Neuronal stem cell (in vitro differentiated cells): Measurements from ENCODE around the gene TTC16.
A peak's percentile ranks its signal among the peaks of the same experiment; 100 is the strongest.

Source experiments
- DNase-seq: peaks from one replicate; pipeline ENCODE4 v3.0.0-alpha.2; 2013; ENCODE audit warnings: low spot score
- H2AFZ ChIP-seq: one replicate; pipeline ENCODE4 v1.6.1; 2013; ENCODE audit warnings: mild to moderate bottlenecking, low read length, inconsistent platforms
- H2AK5ac ChIP-seq: 2 replicates; pipeline ENCODE4 v1.6.1; 2013; ENCODE audit warnings: low read depth, mild to moderate bottlenecking, inconsistent platforms, low read length, moderate library complexity, mixed read lengths
- H2BK120ac ChIP-seq: 2 replicates; pipeline ENCODE4 v1.6.1; 2013; ENCODE audit warnings: low read depth, mild to moderate bottlenecking, inconsistent platforms, low read length, moderate library complexity, mixed read lengths
- H2BK12ac ChIP-seq: one replicate; pipeline ENCODE4 v1.6.1; 2013; ENCODE audit warnings: low read length, inconsistent platforms
- H2BK15ac ChIP-seq: 2 replicates; pipeline ENCODE4 v1.6.1; 2013; ENCODE audit warnings: mild to moderate bottlenecking, low read length, inconsistent platforms, mixed read lengths
- H2BK5ac ChIP-seq: one replicate; pipeline ENCODE4 v1.6.1; 2013; ENCODE audit warnings: inconsistent platforms, mild to moderate bottlenecking, low read length, moderate library complexity
- H3K14ac ChIP-seq: one replicate; pipeline ENCODE4 v1.6.1; 2013; ENCODE audit warnings: low read length, inconsistent platforms
- H3K18ac ChIP-seq: 2 replicates; pipeline ENCODE4 v1.6.1; 2013; ENCODE audit warnings: low read length, inconsistent platforms
- H3K23ac ChIP-seq: 2 replicates; pipeline ENCODE4 v1.6.1; 2013; ENCODE audit warnings: low read depth, mild to moderate bottlenecking, mixed read lengths, low read length, inconsistent platforms; ENCODE audit not compliant: poor library complexity
- H3K27ac ChIP-seq: replicated peaks from 3 replicates; pipeline ENCODE4 v1.5.1; 2013; ENCODE audit warnings: low read length, inconsistent platforms
- H3K27me3 ChIP-seq, 3 experiments: 2 replicates each; pipeline ENCODE4 v1.6.1; 2013; ENCODE audit warnings: low read length in 3 of 3, mild to moderate bottlenecking in 2 of 3, inconsistent platforms in 1 of 3, low read depth in 1 of 3, mixed read lengths in 1 of 3, moderate library complexity in 1 of 3; ENCODE audit not compliant: control insufficient read depth in 3 of 3, insufficient read depth in 3 of 3
- H3K36me3 ChIP-seq, 2 donors: replicated peaks in 1 of 2; 2 replicates each; pipeline ENCODE4 v1.6.1; 2013; ENCODE audit warnings: low read length in 2 of 2; ENCODE audit not compliant: control insufficient read depth in 2 of 2, insufficient read depth in 2 of 2
- H3K4ac ChIP-seq: 2 replicates; pipeline ENCODE4 v1.6.1; 2013; ENCODE audit warnings: inconsistent platforms, mild to moderate bottlenecking, low read length, moderate library complexity
- H3K4me1 ChIP-seq, 2 donors: 1 replicate in 1 of 2; 2 replicates in 1 of 2; pipeline ENCODE4 v1.6.1; 2013; ENCODE audit warnings: low read length in 2 of 2, low read depth in 1 of 2; ENCODE audit not compliant: control insufficient read depth in 2 of 2, insufficient read depth in 1 of 2
- H3K4me2 ChIP-seq: one replicate; pipeline ENCODE4 v1.6.1; 2013; ENCODE audit warnings: mild to moderate bottlenecking, low read length, inconsistent platforms; ENCODE audit not compliant: insufficient read depth, poor library complexity, severe bottlenecking
- H3K4me3 ChIP-seq, 2 donors: 2 replicates each; pipeline ENCODE4 v1.5.1; 2013; ENCODE audit warnings: low read length in 2 of 2, mild to moderate bottlenecking in 2 of 2, inconsistent platforms in 1 of 2, moderate library complexity in 1 of 2
- H3K79me1 ChIP-seq: one replicate; pipeline ENCODE4 v1.6.1; 2013; ENCODE audit warnings: low read depth, mild to moderate bottlenecking, inconsistent platforms, low read length, moderate library complexity
- H3K9ac ChIP-seq: one replicate; pipeline ENCODE4 v1.6.1; 2013; ENCODE audit warnings: mild to moderate bottlenecking, low read depth, low read length, inconsistent platforms; ENCODE audit not compliant: poor library complexity
- H3K9me3 ChIP-seq, 2 donors: replicated peaks in 1 of 2; 2 replicates each; pipeline versions ENCODE3 to v1.6.1; 2013; ENCODE audit warnings: low read length in 2 of 2, mild to moderate bottlenecking in 2 of 2, inconsistent platforms in 1 of 2, low read depth in 1 of 2, mixed read lengths in 1 of 2, moderate library complexity in 1 of 2; ENCODE audit not compliant: control insufficient read depth in 2 of 2, insufficient read depth in 1 of 2
- H4K8ac ChIP-seq: one replicate; pipeline ENCODE4 v1.6.1; 2013; ENCODE audit warnings: low read depth, mild to moderate bottlenecking, inconsistent platforms, low read length, moderate library complexity
- H4K91ac ChIP-seq: one replicate; pipeline ENCODE4 v1.6.1; 2013; ENCODE audit warnings: low read length, low read depth, mild to moderate bottlenecking, inconsistent platforms; ENCODE audit not compliant: poor library complexity
- WGBS, 2 donors: extraction: QIAGEN DNeasy Blood & Tissue Kit; methylation state at CpG; one replicate each; pipeline ENCODE4 v1.1.7; 2013; ENCODE audit warnings: missing lambda C conversion rate in 2 of 2, mixed read lengths in 1 of 2; ENCODE audit not compliant: insufficient read length in 2 of 2, insufficient replicate concordance in 1 of 2; ENCODE audit errors: extremely low coverage in 2 of 2; 5-methylcytosine and 5-hydroxymethylcytosine counted together

The TTC16 gene

DNA sequence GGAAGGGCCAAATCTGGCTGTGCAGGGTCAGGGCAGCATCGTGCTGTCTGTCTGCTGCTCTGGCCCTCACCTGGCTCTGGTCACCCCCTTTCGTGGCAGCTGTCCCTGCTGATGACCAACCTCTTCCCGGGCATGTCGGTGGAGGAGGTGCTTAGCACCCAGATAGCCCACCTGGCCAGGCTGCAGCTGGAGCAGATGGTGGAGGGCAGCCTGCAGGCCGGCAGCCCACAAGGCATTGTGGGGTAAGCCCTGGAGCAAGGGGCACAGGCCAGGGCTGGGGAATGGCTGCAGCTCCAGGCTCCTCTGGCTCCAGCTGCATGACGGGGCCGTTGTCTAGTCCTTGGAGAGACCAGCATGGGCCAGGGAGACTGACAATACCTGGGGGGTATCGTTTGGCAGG lies 11.0 kb downstream of the TTC16 start:
- DNase-seq, result no peak

DNA sequence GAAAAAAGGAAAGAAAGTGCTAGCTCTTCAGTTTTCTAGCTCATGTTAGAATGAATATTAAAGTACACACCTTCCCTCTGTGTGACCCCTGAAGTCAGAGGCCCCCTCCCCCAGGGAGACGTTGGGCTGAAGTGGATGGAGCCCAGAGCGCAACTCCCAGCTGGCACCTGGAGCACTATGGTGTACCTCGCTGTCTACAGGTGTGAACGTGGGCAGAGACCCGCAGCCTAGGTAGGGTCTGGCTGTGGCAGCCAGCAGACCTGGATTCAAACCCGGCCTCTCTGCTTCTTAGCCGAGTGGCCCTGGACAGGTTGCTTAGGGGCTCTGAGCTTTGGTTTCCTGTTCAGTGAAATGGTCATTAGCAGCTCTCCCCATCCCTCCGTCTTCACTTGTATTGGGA lies 12.9 kb downstream of the TTC16 start:
- Histone ChIP-seq H3K27me3 (peaks cover 0 to 3% (median 0%) of the 10 kb centered on the region in 3 experiments), H3K9ac (no peak overlapping the region), H3K4me1 (peaks cover 0 to 7% of the 10 kb centered on the region in 2 donors), H3K36me3 (no peaks in the 10 kb centered on the region), H3K9me3 (no peaks in the 10 kb centered on the region), H4K91ac (no peak overlapping the region), H3K79me1 (peaks cover 2% of the 10 kb centered on the region), H3K27ac (no peak overlapping the region), H4K8ac (no peak overlapping the region), H2BK120ac (no peak overlapping the region), H3K18ac (no peak overlapping the region), H3K4me2 (no peak overlapping the region), H2BK5ac (no peak overlapping the region), H3K4me3 (no peak overlapping the region), H3K23ac (no peak overlapping the region), H2BK12ac (no peak overlapping the region), H3K4ac (no peak overlapping the region), H2AFZ (no peak overlapping the region), H3K14ac (no peak overlapping the region), H2AK5ac (no peak overlapping the region), H2BK15ac (no peak overlapping the region)
- no peak for DNase-seq
- no CpG with 5 or more reads among the region's 8 CpGs for WGBS, 2 donors

More for the DNA sequence above, 11.0 kb downstream of the TTC16 start:
- Histone ChIP-seq H4K91ac (no peak overlapping the region), H3K4ac (no peak overlapping the region), H2BK12ac (no peak overlapping the region), H3K9ac (no peak overlapping the region), H2AFZ (no peak overlapping the region), H2BK120ac (no peak overlapping the region), H3K18ac (no peak overlapping the region), H3K27ac (no peak overlapping the region), H3K4me2 (no peak overlapping the region), H3K14ac (peak overlapping the region; percentile 14), H3K36me3 (no peaks in the 10 kb centered on the region), H2BK5ac (no peak overlapping the region), H3K4me3 (no peak overlapping the region), H3K79me1 (peaks cover 2% of the 10 kb centered on the region), H3K9me3 (no peaks in the 10 kb centered on the region), H2AK5ac (peak overlapping the region; percentile 70), H4K8ac (no peak overlapping the region), H3K4me1 (peaks cover 0 to 4% of the 10 kb centered on the region in 2 donors), H3K23ac (peak overlapping the region; percentile 73), H2BK15ac (peak overlapping the region; percentile 78), H3K27me3 (peaks cover 0 to 19% (median 0%) of the 10 kb centered on the region in 3 experiments)
- WGBS, 2 donors, result no CpG with 5 or more reads among the region's 8 CpGs

DNA sequence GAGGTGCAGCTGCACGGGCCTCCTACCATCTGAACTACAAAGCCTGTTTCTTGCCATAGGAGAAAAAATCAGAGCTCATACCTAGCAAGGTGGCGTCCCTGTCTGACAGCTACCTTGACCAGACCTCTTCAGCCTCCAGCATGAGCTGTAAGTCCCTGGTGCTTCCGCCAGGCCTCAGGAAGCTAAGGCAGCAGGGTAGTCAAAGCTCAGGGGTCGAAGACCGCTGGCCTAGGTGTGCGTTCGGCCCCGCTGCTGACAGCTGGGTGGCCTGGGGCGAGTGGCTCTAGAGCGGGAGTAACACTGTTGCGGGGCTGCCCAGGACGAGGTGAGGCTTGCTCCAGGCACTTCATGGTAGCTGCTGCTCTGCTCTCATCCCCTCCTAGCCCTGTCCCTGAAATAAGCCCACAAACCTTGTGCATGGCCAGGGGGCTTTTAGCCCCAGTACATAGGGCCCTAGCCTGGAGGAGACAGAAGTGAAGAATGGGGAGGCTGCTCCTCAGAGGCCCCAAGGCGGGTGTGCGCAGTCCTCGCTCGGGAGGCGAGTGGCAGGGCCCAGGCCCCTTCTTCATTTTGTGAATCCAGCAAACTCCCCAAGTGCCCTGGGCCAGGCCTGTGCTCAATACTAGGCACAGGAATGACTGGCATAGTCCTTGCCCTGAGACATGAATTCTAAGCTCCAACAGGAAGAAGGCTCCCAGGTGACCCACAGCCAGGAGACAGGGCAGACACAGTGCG lies 13.8 kb downstream of the TTC16 start:
- Histone ChIP-seq H3K14ac (peak overlapping the region; percentile 71), H3K4me2 (no peak overlapping the region), H3K79me1 (peaks cover 2% of the 10 kb centered on the region), H4K91ac (no peak overlapping the region), H2BK5ac (no peak overlapping the region), H2AK5ac (peak overlapping the region; percentile 28), H3K4ac (no peak overlapping the region), H2BK15ac (peak overlapping the region; percentile 75), H3K27me3 (no peaks in the 10 kb centered on the region), H3K4me3 (peak overlapping the region in 1 of 2 donors; percentile 54), H3K9ac (peak overlapping the region; percentile 60), H2BK12ac (no peak overlapping the region), H3K23ac (no peak overlapping the region), H2BK120ac (no peak overlapping the region), H3K18ac (peak overlapping the region; percentile 80), H3K9me3 (no peaks in the 10 kb centered on the region), H3K4me1 (peaks cover 4 to 7% of the 10 kb centered on the region in 2 donors), H3K27ac (no peak overlapping the region), H3K36me3 (no peaks in the 10 kb centered on the region), H4K8ac (peak overlapping the region; percentile 3), H2AFZ (no peak overlapping the region)
- no peak for DNase-seq
- WGBS, 2 donors, result no CpG with 5 or more reads among the region's 18 CpGs

DNA sequence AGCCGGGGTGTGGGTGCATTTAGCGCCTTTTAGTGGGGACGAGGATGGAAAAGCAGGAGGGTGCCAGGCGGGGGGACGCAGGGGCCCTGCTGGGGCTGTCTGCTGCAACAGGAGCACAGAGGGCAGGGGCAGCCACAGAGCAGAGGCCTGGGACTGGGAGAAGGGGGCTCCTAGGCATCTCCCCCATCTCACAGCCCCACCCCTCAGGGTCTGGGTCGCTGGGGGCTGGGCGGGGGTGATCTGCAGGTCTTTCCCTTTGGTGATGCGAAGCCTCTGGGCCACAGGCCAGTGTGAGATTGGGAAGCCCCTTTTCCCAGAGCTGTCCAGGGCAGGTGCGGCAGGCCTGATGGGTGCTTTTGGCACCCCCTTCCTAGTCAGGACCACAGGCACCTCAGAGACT lies 14.4 kb downstream of the TTC16 start:
- peaks cover 2% of the 10 kb centered on the region for H3K79me1 ChIP-seq
- no peak overlapping the region for H3K23ac ChIP-seq
- H2BK15ac ChIP-seq, result no peak overlapping the region
- no peak overlapping the region for H3K4me2 ChIP-seq
- no peak overlapping the region for H2BK120ac ChIP-seq
- WGBS, 2 donors, result no CpG with 5 or more reads among the region's 9 CpGs
- no peak overlapping the region for H2BK12ac ChIP-seq
- no peaks in the 10 kb centered on the region for H3K36me3 ChIP-seq
- no peaks in the 10 kb centered on the region for H3K27me3 ChIP-seq
- no peak overlapping the region for H3K27ac ChIP-seq
- no peak overlapping the region for H3K4ac ChIP-seq
- H3K14ac ChIP-seq, result peak overlapping the region; percentile 38
- no peak overlapping the region for H3K18ac ChIP-seq
- H2BK5ac ChIP-seq, result no peak overlapping the region
- H3K4me3 ChIP-seq, result no peak overlapping the region
- no peak overlapping the region for H2AFZ ChIP-seq
- H3K9ac ChIP-seq, result peak overlapping the region; percentile 60
- H3K4me1 ChIP-seq, result peaks cover 4 to 6% of the 10 kb centered on the region in 2 donors
- no peak overlapping the region for H2AK5ac ChIP-seq
- H3K9me3 ChIP-seq, result no peaks in the 10 kb centered on the region
- no peak overlapping the region for H4K91ac ChIP-seq
- no peak overlapping the region for H4K8ac ChIP-seq
- no peak for DNase-seq
